ENCODE data around the gene PXT1. TPM values are rescaled to one million over a fixed set of nuclear protein-coding genes. Genes with fewer than 3 reads are reported as not detected.
A peak's percentile ranks its signal among the peaks of the same experiment; 100 is the strongest.

PXT1 gene
- total and polyA plus RNA-seq, 9 of the 15 experiments (the other 6 are each of a cell fraction or from before 2014, with no cell fraction given): 0.09 to 0.11 (median 0.10) TPM; not detected in 5

DNA sequence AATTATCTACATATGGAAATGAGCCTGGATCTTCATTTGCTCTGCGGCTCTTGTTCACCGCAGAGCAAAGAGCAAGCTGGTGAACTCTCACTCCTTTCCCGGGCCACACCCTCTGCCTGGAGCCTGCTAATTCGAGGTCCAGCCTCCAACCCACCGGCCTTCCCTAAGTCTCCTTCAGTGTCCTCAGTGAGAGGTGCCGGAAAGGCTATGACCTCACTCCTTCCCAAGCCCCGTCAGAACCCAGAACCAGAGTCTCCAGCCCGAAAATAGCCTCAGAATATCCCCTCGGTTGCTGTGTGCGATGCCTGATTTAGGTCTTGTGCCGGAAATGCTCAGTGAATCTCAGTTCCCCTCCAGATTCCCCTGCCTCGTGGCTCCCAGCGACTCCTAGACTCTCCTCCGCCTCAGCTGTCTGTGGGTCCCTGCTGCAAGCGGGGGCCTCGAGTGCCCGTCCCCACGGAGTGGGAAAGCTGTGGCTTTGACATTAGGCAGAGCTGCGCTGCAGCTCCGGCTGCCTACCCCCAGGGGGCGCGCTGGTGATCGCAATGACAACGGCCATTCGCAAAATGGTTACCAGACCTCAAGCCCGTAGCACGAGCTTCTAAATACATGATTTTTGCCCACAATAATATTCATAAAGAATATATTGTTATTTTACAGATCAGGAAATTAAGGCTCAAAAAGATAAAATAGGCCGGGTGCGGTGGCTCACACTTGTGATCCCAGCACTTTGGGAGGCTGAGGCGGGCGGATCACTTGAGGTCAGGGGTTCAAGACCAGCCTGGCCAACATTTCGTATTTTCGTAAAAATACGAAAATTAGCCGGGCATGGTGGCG lies 101.8 kb downstream of the PXT1 start (continued):
- TF ChIP-seq, protein P1, sequence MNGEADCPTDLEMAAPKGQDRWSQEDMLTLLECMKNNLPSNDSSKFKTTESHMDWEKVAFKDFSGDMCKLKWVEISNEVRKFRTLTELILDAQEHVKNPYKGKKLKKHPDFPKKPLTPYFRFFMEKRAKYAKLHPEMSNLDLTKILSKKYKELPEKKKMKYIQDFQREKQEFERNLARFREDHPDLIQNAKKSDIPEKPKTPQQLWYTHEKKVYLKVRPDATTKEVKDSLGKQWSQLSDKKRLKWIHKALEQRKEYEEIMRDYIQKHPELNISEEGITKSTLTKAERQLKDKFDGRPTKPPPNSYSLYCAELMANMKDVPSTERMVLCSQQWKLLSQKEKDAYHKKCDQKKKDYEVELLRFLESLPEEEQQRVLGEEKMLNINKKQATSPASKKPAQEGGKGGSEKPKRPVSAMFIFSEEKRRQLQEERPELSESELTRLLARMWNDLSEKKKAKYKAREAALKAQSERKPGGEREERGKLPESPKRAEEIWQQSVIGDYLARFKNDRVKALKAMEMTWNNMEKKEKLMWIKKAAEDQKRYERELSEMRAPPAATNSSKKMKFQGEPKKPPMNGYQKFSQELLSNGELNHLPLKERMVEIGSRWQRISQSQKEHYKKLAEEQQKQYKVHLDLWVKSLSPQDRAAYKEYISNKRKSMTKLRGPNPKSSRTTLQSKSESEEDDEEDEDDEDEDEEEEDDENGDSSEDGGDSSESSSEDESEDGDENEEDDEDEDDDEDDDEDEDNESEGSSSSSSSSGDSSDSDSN (IDR thresholded peaks at IDR 0.05; ENCODE audit: borderline replicate concordance in 1 of 2, low read depth in 2 of 2, low read length in 2 of 2): 0 out of 4 replicates have a peak, but pooled peaks of 1 of the 2 experiments have one; percentile 31
- TF ChIP-seq ETV1 (tag; conservative IDR thresholded peaks at IDR 0.05; ENCODE audit: low read depth) (peak; percentile 21), SOX6 (IDR thresholded peaks at IDR 0.05) (no peak; the same call in 1 of the 2 replicates), NR2C2 (CRISPR knock-in tag; IDR thresholded peaks at IDR 0.05) (no peak), NR2C2 (tag; IDR thresholded peaks at IDR 0.05) (peak; percentile 64), EP300 (IDR thresholded peaks at IDR 0.05; ENCODE audit: low read length) (no peak), LCOR (CRISPR knock-in tag; IDR thresholded peaks at IDR 0.05) (no peak), ZNF175 (CRISPR knock-in tag; IDR thresholded peaks at IDR 0.05; ENCODE audit: low read depth) (peak; percentile 80), ATF1 (CRISPR knock-in tag; IDR thresholded peaks at IDR 0.05) (no peak), ATF1 (tag; IDR thresholded peaks at IDR 0.05) (peak; percentile 60; the same call in 1 of the 2 replicates), ZNF232 (CRISPR knock-in tag; IDR thresholded peaks at IDR 0.05) (no peak), ZNF764 (CRISPR knock-in tag; IDR thresholded peaks at IDR 0.05; ENCODE audit: low read depth) (peak; percentile 97), RBM15 (IDR thresholded peaks at IDR 0.05; ENCODE audit: insufficient read depth, low read length) (no peak), NR4A1 (CRISPR knock-in tag; IDR thresholded peaks at IDR 0.05) (no peak), NR4A1 (tag; IDR thresholded peaks at IDR 0.05) (peak; percentile 65; the same call in 1 of the 2 replicates), KLF16 (IDR thresholded peaks at IDR 0.05) (peak; percentile 44), DIDO1 (tag; IDR thresholded peaks at IDR 0.05; ENCODE audit: low read depth) (no peak), ZNF197 (CRISPR knock-in tag; IDR thresholded peaks at IDR 0.05; ENCODE audit: low read depth) (0 out of 2 replicates have a peak, but pooled peaks have one; percentile 41), CHD1 (IDR thresholded peaks at IDR 0.05; ENCODE audit: low read length) (no peak), SREBF2 (CRISPR knock-in tag; IDR thresholded peaks at IDR 0.05) (no peak)
- TF ChIP-seq, protein P2, sequence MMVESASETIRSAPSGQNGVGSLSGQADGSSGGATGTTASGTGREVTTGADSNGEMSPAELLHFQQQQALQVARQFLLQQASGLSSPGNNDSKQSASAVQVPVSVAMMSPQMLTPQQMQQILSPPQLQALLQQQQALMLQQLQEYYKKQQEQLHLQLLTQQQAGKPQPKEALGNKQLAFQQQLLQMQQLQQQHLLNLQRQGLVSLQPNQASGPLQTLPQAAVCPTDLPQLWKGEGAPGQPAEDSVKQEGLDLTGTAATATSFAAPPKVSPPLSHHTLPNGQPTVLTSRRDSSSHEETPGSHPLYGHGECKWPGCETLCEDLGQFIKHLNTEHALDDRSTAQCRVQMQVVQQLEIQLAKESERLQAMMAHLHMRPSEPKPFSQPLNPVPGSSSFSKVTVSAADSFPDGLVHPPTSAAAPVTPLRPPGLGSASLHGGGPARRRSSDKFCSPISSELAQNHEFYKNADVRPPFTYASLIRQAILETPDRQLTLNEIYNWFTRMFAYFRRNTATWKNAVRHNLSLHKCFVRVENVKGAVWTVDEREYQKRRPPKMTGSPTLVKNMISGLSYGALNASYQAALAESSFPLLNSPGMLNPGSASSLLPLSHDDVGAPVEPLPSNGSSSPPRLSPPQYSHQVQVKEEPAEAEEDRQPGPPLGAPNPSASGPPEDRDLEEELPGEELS (CRISPR knock-in tag; IDR thresholded peaks at IDR 0.05; ENCODE audit: borderline replicate concordance): no peak
- TF ChIP-seq, protein P3, sequence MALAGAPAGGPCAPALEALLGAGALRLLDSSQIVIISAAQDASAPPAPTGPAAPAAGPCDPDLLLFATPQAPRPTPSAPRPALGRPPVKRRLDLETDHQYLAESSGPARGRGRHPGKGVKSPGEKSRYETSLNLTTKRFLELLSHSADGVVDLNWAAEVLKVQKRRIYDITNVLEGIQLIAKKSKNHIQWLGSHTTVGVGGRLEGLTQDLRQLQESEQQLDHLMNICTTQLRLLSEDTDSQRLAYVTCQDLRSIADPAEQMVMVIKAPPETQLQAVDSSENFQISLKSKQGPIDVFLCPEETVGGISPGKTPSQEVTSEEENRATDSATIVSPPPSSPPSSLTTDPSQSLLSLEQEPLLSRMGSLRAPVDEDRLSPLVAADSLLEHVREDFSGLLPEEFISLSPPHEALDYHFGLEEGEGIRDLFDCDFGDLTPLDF (CRISPR knock-in tag; IDR thresholded peaks at IDR 0.05): peak; percentile 23; the same call in 1 of the 2 replicates
- TF ChIP-seq, protein P4, sequence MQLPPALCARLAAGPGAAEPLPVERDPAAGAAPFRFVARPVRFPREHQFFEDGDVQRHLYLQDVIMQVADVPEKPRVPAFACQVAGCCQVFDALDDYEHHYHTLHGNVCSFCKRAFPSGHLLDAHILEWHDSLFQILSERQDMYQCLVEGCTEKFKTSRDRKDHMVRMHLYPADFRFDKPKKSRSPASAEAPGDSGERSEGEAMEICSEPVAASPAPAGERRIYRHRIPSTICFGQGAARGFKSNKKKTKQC (CRISPR knock-in tag; IDR thresholded peaks at IDR 0.05): peak; percentile 36; the same call in 1 of the 2 replicates
